OCI-LY7 (cell line): ENCODE measurements around the gene IFITM10. TPM values are rescaled to one million over a fixed set of nuclear protein-coding genes. Genes with fewer than 3 reads are reported as not detected.

Source experiments
- BruUV-seq: library from RNA; stranded (reverse); fragments of 400-500 nt; replicated peaks from 2 replicates; lab custom pipeline; 2021; lab: Mats Ljungman, UMichigan
- CTCF ChIA-PET: fragments of 300-600 bp; sonication (Branson Sonifier 250); formaldehyde crosslinking; loops from one replicate; lab custom pipeline; 2022; ENCODE audit warnings: antibody characterized with exemption; ENCODE audit not compliant: unreplicated experiment; lab: Charles Lee
- POLR2A ChIA-PET: fragments of 300-600 bp; sonication (Branson Sonifier 250); formaldehyde crosslinking; loops from one replicate; lab custom pipeline; 2022; ENCODE audit warnings: antibody characterized with exemption; lab: Charles Lee
- DNase-seq: peaks from one replicate; pipeline ENCODE4 v3.0.0-alpha.2; 2015; ENCODE audit warnings: low spot score
- H2AFZ ChIP-seq: fragments of 200-600 bp; sonication (generic), shearing (Covaris generic); 2 replicates; pipeline ENCODE4 v1.6.1; 2014; ENCODE audit warnings: mild to moderate bottlenecking, antibody characterized with exemption, low read length, moderate library complexity
- H3K27ac ChIP-seq: fragments of 200-600 bp; sonication (generic); 2 replicates; pipeline ENCODE4 v1.5.1; 2014; ENCODE audit warnings: mixed run types, low read depth, mild to moderate bottlenecking, moderate library complexity, low read length, inconsistent platforms; ENCODE audit not compliant: poor library complexity, severe bottlenecking
- H3K36me3 ChIP-seq: fragments of 200-600 bp; sonication (generic); 2 replicates; pipeline ENCODE4 v1.6.1; 2014; ENCODE audit warnings: mild to moderate bottlenecking, antibody characterized with exemption, low read length, moderate library complexity, mixed read lengths; ENCODE audit not compliant: insufficient read depth
- H3K4me1 ChIP-seq: fragments of 200-600 bp; sonication (generic); 2 replicates; pipeline ENCODE4 v1.5.1; 2014; ENCODE audit warnings: mild to moderate bottlenecking, low read length; ENCODE audit not compliant: insufficient read depth, poor library complexity, severe bottlenecking
- H3K4me2 ChIP-seq: fragments of 200-600 bp; sonication (generic); 2 replicates; pipeline ENCODE4 v1.6.1; 2014; ENCODE audit warnings: mild to moderate bottlenecking, low read length
- H3K4me3 ChIP-seq: fragments of 200-600 bp; sonication (generic); 2 replicates; pipeline ENCODE4 v1.5.1; 2014; ENCODE audit warnings: mild to moderate bottlenecking, low read depth, low read length; ENCODE audit not compliant: poor library complexity, severe bottlenecking
- H3K79me2 ChIP-seq: fragments of 200-600 bp; sonication (generic); 2 replicates; pipeline ENCODE4 v1.6.1; 2016; ENCODE audit warnings: low read depth, mild to moderate bottlenecking, low read length, moderate library complexity, mixed read lengths; ENCODE audit not compliant: insufficient read depth
- H3K9me2 ChIP-seq: fragments of 200-600 bp; sonication (generic); 2 replicates; pipeline ENCODE4 v1.6.1; 2016; ENCODE audit warnings: mild to moderate bottlenecking, low read length, mixed read lengths; ENCODE audit not compliant: insufficient read depth
- H3K9me3 ChIP-seq: fragments of 200-600 bp; sonication (generic); 2 replicates; pipeline ENCODE4 v1.6.1; 2014; ENCODE audit warnings: mild to moderate bottlenecking, mixed run types, low read length, mixed read lengths
- H4K20me1 ChIP-seq: fragments of 200-600 bp; sonication (generic); 2 replicates; pipeline ENCODE4 v1.6.1; 2014; ENCODE audit warnings: mild to moderate bottlenecking, antibody characterized with exemption, low read length, moderate library complexity, mixed read lengths; ENCODE audit not compliant: insufficient read depth
- CTCF ChIP-seq: fragments of 200-600 bp; sonication (generic); conservative IDR thresholded peaks from 2 replicates; pipeline ENCODE4 v1.5.1; 2014; ENCODE audit warnings: mild to moderate bottlenecking, antibody characterized with exemption, low read length, moderate library complexity, mixed read lengths
- EZH2phosphoT487 ChIP-seq: fragments of 200-600 bp; sonication (generic); IDR thresholded peaks from 2 replicates; pipeline ENCODE4 v1.6.1; 2018; ENCODE audit warnings: low read depth, borderline replicate concordance, mild to moderate bottlenecking, mixed run types, antibody characterized with exemption, low read length, moderate library complexity, mixed read lengths
- intact Hi-C: fragments of 100-400 bp; cut with micrococcal nuclease; formaldehyde crosslinking; loops from one replicate; pipeline ENCODE4 v1.10.0; 2022; ENCODE audit not compliant: unreplicated experiment
- total RNA-seq, 2 experiments: library from RNA; depleted of rRNA in 1 of 2; stranded (reverse); fragments of >200 nt in 1 of 2; shearing (Covaris generic) in 1 of 2; gene quantifications; 2 replicates each; pipeline ENCODE4 v1.2.3, GENCODE V29; 2014 to 2022

The IFITM10 gene
- total RNA-seq, 2 experiments from 2014 or later = 0.30 to 0.38 TPM

- no peaks in the 10 kb centered on the region for H3K4me1 ChIP-seq
- H3K9me3 ChIP-seq = no peaks in the 10 kb centered on the region
- no peaks in the 10 kb centered on the region for H3K9me2 ChIP-seq
- ChIA-PET POLR2A (no interaction called here), CTCF (interaction anchor here (0.6 kb wide), 1 partner anchor 1401 kb away, joined by 3 read pairs; no protein-coding TSS in a partner anchor)
- no peaks in the 10 kb centered on the region for H3K79me2 ChIP-seq
- intact Hi-C loops = no loop called here
- no peak for DNase-seq
- H3K4me3 ChIP-seq = no peak overlapping the region
- no peaks in the 10 kb centered on the region for H3K36me3 ChIP-seq
- no peak overlapping the region for H3K27ac ChIP-seq
- no TSS peak for BruUV-seq
- no peaks in the 10 kb centered on the region for H4K20me1 ChIP-seq
- TF ChIP-seq CTCF = no peak
- no peak for TF ChIP-seq EZH2phosphoT487
- H2AFZ ChIP-seq = no peak overlapping the region
- no peak overlapping the region for H3K4me2 ChIP-seq
Measured at GRCh38 chr11:1755692-1756561, 5.5 kb upstream of the IFITM10 start.

- Histone ChIP-seq H4K20me1 (no peaks in the 10 kb centered on the region), H3K4me2 (no peak overlapping the region), H3K4me3 (no peak overlapping the region)
Measured at GRCh38 chr11:1755344-1755691, 4.9 kb upstream of the IFITM10 start.

More at GRCh38 chr11:1755344-1755691, 4.9 kb upstream of the IFITM10 start:
- DNase-seq = no peak
- BruUV-seq = no TSS peak
- Histone ChIP-seq H3K4me1 (no peaks in the 10 kb centered on the region), H3K9me3 (no peaks in the 10 kb centered on the region), H3K27ac (no peak overlapping the region), H2AFZ (no peak overlapping the region), H3K79me2 (no peaks in the 10 kb centered on the region), H3K36me3 (no peaks in the 10 kb centered on the region), H3K9me2 (no peaks in the 10 kb centered on the region)
- no peak for TF ChIP-seq EZH2phosphoT487
- TF ChIP-seq CTCF = no peak
- CTCF ChIA-PET = interaction anchor here (0.6 kb wide), 1 partner anchor 1400 kb away, joined by 3 read pairs; no protein-coding TSS in a partner anchor
- POLR2A ChIA-PET = no interaction called here
- intact Hi-C loops = no loop called here
